ENCODE data around the gene PRRG4.

Gene PRRG4

GRCh38 chr11:32792111-32792947 lies 37.4 kb upstream of the PRRG4 start:
- no peak for DNase-seq (ENCODE audit: extremely low spot score)
- POLR2A ChIA-PET: no interaction called here
- CTCF ChIA-PET: interaction anchor here (0.6 to 4.7 kb wide), 20 partner anchors 9 to 480 kb away, joined by 3 to 42 read pairs (median 5); no protein-coding TSS in a partner anchor
- TF ChIP-seq, protein P1, sequence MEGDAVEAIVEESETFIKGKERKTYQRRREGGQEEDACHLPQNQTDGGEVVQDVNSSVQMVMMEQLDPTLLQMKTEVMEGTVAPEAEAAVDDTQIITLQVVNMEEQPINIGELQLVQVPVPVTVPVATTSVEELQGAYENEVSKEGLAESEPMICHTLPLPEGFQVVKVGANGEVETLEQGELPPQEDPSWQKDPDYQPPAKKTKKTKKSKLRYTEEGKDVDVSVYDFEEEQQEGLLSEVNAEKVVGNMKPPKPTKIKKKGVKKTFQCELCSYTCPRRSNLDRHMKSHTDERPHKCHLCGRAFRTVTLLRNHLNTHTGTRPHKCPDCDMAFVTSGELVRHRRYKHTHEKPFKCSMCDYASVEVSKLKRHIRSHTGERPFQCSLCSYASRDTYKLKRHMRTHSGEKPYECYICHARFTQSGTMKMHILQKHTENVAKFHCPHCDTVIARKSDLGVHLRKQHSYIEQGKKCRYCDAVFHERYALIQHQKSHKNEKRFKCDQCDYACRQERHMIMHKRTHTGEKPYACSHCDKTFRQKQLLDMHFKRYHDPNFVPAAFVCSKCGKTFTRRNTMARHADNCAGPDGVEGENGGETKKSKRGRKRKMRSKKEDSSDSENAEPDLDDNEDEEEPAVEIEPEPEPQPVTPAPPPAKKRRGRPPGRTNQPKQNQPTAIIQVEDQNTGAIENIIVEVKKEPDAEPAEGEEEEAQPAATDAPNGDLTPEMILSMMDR (IDR thresholded peaks at IDR 0.05; ENCODE audit: control extremely low read depth, extremely low read depth, low read depth, missing control alignments): no peak

DNA sequence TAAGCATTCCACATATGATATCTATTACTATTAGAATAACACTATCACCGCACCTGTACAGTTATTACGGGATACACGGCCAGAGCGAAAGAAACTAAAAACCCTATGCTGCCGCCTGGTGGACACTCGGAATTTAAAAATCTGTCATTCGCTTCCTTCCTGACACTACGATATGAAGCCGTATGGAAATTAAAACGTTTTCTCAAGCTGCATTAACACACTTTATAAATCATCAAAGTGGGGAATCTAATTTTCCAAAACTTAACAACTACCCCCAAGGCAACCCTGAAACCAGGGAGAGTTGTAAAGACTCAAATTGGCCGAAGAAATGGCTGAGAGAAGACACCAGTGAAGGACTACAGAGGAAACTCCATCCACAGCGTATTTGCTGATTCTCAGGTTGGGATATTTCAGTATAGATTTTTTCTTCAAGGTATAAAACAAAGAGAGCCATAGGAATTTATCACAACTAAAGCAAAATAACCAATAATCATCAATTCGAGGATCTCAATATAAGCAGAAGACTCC lies 36.7 kb upstream of the PRRG4 start:
- TF ChIP-seq, protein P1 (IDR thresholded peaks at IDR 0.05; ENCODE audit: control extremely low read depth, extremely low read depth, low read depth, missing control alignments): peak; percentile 54
- peak; percentile 55 for DNase-seq (ENCODE audit: extremely low spot score)
- POLR2A ChIA-PET: no interaction called here
- CTCF ChIA-PET: interaction anchor here (0.7 to 4.7 kb wide), 10 partner anchors 8 to 480 kb away, joined by 3 to 42 read pairs (median 6); no protein-coding TSS in a partner anchor

DNA sequence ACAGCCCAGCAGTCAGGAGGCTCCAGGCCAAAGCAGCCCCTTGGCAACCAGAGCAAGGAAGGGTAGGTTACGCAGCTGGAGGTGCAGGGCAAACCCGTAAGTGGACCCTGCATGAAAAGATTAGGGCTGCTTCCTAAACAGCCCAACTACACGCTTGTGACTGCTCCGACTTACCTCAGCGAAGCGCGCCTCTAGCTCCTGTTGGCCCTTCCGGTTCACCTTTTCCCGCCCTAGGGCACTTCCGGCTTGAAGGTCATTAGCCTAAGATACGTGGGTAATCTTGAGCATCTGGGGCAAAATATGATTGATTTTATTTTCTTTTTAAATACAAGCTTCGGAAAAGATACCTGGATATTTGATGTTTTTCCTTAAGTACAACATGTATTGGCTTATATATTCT lies 35.3 kb upstream of the PRRG4 start, which contains the start of gene CCDC73:
TSS of gene CCDC73 (minus strand) at position 224 of the 400 bp plus-strand sequence. CDS start 34,419 bp downstream, outside the sequence.
- POLR2A ChIA-PET: no interaction called here
- CTCF ChIA-PET: interaction anchor here (1.1 to 4.7 kb wide), 5 partner anchors 42 to 271 kb away, joined by 3 to 42 read pairs (median 4); no protein-coding TSS in a partner anchor
- TF ChIP-seq, protein P1 (IDR thresholded peaks at IDR 0.05; ENCODE audit: control extremely low read depth, extremely low read depth, low read depth, missing control alignments): no peak
- no peak for DNase-seq (ENCODE audit: extremely low spot score)

- TF ChIP-seq, protein P1 (IDR thresholded peaks at IDR 0.05; ENCODE audit: control extremely low read depth, extremely low read depth, low read depth, missing control alignments): no peak
- no peak for DNase-seq (ENCODE audit: extremely low spot score)
- ChIA-PET POLR2A (no interaction called here), CTCF (interaction anchor here (1.4 kb wide), 1 partner anchor 13 kb away, joined by 4 read pairs; no protein-coding TSS in a partner anchor)
Measured at GRCh38 chr11:32796425-32796824, 33.3 kb upstream of the PRRG4 start.

GRCh38 chr11:32809313-32809712 lies 20.4 kb upstream of the PRRG4 start:
- peak; percentile 74 for DNase-seq (ENCODE audit: extremely low spot score)
- POLR2A ChIA-PET: no interaction called here
- CTCF ChIA-PET: interaction anchor here (0.6 to 3.4 kb wide), 36 partner anchors 10 to 511 kb away, joined by 3 to 44 read pairs (median 4); no protein-coding TSS in a partner anchor
- TF ChIP-seq, protein P1 (IDR thresholded peaks at IDR 0.05; ENCODE audit: control extremely low read depth, extremely low read depth, low read depth, missing control alignments): peak; percentile 79

DNA sequence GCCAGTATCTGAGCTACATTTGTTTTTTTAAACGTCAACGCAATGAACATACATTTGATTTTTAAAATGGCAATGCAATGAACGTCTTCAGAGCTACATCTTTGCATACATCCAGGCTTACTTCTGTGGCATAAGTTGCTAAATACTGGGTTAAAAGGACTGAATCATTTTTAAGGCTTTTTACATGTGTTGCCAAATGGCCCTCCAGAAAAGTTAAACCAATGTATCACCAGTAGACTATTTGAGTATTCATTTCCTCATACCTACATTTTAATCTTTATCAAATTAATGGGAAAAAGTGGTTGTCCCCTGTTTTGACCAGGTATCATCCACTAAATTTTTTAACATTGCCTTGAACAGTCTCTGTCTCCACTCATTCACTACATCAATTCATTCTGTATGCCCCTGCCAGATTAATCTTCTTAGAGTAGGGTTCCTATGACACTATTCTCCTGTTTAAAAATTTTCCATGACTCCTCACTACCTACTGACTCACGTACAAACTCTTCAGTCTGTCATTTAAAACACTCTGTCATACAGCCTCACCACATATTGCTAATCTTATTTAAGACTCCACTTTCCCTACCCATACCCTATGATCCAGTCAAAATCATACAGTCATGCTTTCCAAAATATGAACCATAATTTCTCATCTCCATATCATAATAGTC lies 12.4 kb upstream of the PRRG4 start:
- ChIA-PET CTCF (interaction anchor here (0.9 to 3.8 kb wide), 3 partner anchors 8 to 18 kb away, joined by 3 to 14 read pairs (median 3); no protein-coding TSS in a partner anchor), POLR2A (no interaction called here)
- TF ChIP-seq, protein P1 (IDR thresholded peaks at IDR 0.05; ENCODE audit: control extremely low read depth, extremely low read depth, low read depth, missing control alignments): no peak
- DNase-seq (ENCODE audit: extremely low spot score): no peak

Measured in GM10248 (cell line).